HepG2 (cell line): Measurements from ENCODE around the gene ACTR10. TPM values are rescaled to one million over a fixed set of nuclear protein-coding genes. Genes with fewer than 3 reads are reported as not detected.
A peak's percentile ranks its signal among the peaks of the same experiment; 100 is the strongest.

ENCODE experiments used
- ARNT2 ChIP-seq: sonication (generic); formaldehyde crosslinking; IDR thresholded peaks from 2 replicates; pipeline ENCODE4 v1.8.0; 2022; ENCODE audit warnings: mild to moderate bottlenecking, low read depth, missing genetic modification reagents, moderate library complexity
- CBX1 ChIP-seq: IDR thresholded peaks from one replicate; pipeline ENCODE4 v1.6.1; 2016; ENCODE audit warnings: antibody characterized with exemption, low read depth
- DPF2 ChIP-seq: sonication (generic); formaldehyde crosslinking; IDR thresholded peaks from 2 replicates; pipeline ENCODE4 v1.4.0; 2020; ENCODE audit warnings: mild to moderate bottlenecking, low read depth, missing genetic modification reagents, borderline replicate concordance
- NBN ChIP-seq: fragments of 450-650 bp; conservative IDR thresholded peaks from 2 replicates; pipeline ENCODE4 v1.6.1; 2017
- NCOR1 ChIP-seq: fragments of 200-600 bp; sonication (generic); IDR thresholded peaks from 2 replicates; pipeline ENCODE4 v1.7.0; 2017; ENCODE audit warnings: antibody characterized with exemption, low read length, borderline replicate concordance
- NFE2L1 ChIP-seq: sonication (generic); formaldehyde crosslinking; IDR thresholded peaks from 2 replicates; pipeline ENCODE4 v1.4.0; 2020; ENCODE audit warnings: missing genetic modification reagents, mild to moderate bottlenecking, borderline replicate concordance
- POLR2AphosphoS5 ChIP-seq: IDR thresholded peaks from 2 replicates; pipeline ENCODE4 v1.6.1; 2012; ENCODE audit warnings: low read depth, low read length
- RFX1 ChIP-seq: fragments of 450-650 bp; IDR thresholded peaks from 2 replicates; pipeline ENCODE4 v1.6.1; 2017
- SOX6 ChIP-seq, 2 experiments: fragments of 450-650 bp in 1 of 2; sonication (generic) in 1 of 2; formaldehyde crosslinking in 1 of 2; IDR thresholded peaks; 2 replicates each; pipeline versions ENCODE4 v1.4.0 to v1.6.1; 2017 to 2020; ENCODE audit warnings: antibody characterized with exemption in 1 of 2, mild to moderate bottlenecking in 1 of 2, missing genetic modification reagents in 1 of 2
- SYNCRIP ChIP-seq: fragments of 200-400 bp; formaldehyde crosslinking; IDR thresholded peaks from 2 replicates; pipeline ENCODE4 v1.6.1; 2018; ENCODE audit warnings: mild to moderate bottlenecking, low read depth, low read length; ENCODE audit not compliant: insufficient read depth
- ZFAT ChIP-seq: sonication (generic); formaldehyde crosslinking; conservative IDR thresholded peaks from 2 replicates; pipeline ENCODE4 v1.8.1; 2023; ENCODE audit warnings: missing genetic modification reagents, inconsistent platforms
- ZFY ChIP-seq: sonication (generic); formaldehyde crosslinking; IDR thresholded peaks from 2 replicates; pipeline ENCODE4 v1.4.0; 2020; ENCODE audit warnings: missing genetic modification reagents
- ZNF605 ChIP-seq: sonication (generic); formaldehyde crosslinking; IDR thresholded peaks from 2 replicates; pipeline ENCODE4 v1.8.0; 2022; ENCODE audit warnings: mild to moderate bottlenecking, missing genetic modification reagents
- ZSCAN25 ChIP-seq: sonication (generic); formaldehyde crosslinking; IDR thresholded peaks from 2 replicates; pipeline ENCODE4 v1.8.0; 2022; ENCODE audit warnings: mild to moderate bottlenecking, missing genetic modification reagents
- polyA plus RNA-seq, 8 experiments: library from polyadenylated mRNA; depleted of rRNA in 3 of 8; stranded (reverse) in 7 of 8; unstranded in 1 of 8; fragments of >200 nt; fragmentation: Illumina TruSeq in 4 of 8; extraction: Trizol in 4 of 8; gene quantifications; 2 replicates each; pipeline versions ENCODE4 v1.2.1 to v1.2.3, GENCODE V29; 2011 to 2016; ENCODE audit warnings: low read depth in 4 of 8, missing spikeins in 1 of 8, mixed read lengths in 1 of 8; ENCODE audit not compliant: insufficient read depth in 1 of 8
- total RNA-seq, 5 experiments: library from RNA; depleted of rRNA; stranded (reverse); fragments of >200 nt; fragmentation: Illumina TruSeq; extraction: Trizol; gene quantifications; 2 replicates each; pipeline ENCODE4 v1.2.3, GENCODE V29; 2016; ENCODE audit warnings: low read depth in 1 of 5
- TF ChIP-seq, protein P1 (sequence below): sonication (generic); formaldehyde crosslinking; IDR thresholded peaks from 2 replicates; pipeline ENCODE4 v1.5.0; 2020; ENCODE audit warnings: missing genetic modification reagents
- TF ChIP-seq, protein P2 (sequence below): IDR thresholded peaks from 2 replicates; pipeline ENCODE4 v1.6.1; 2018; ENCODE audit warnings: missing genetic modification reagents, mild to moderate bottlenecking, missing compliant biosample characterization
- TF ChIP-seq, protein P3 (sequence below): sonication (generic); formaldehyde crosslinking; IDR thresholded peaks from 2 replicates; pipeline ENCODE4 v1.4.0; 2020; ENCODE audit warnings: missing genetic modification reagents, borderline replicate concordance
- TF ChIP-seq, protein P4 (sequence below): sonication (generic); formaldehyde crosslinking; IDR thresholded peaks from 2 replicates; pipeline ENCODE4 v1.5.0; 2020; ENCODE audit warnings: mild to moderate bottlenecking, missing genetic modification reagents, borderline replicate concordance
- TF ChIP-seq, protein P5 (sequence below): sonication (generic); formaldehyde crosslinking; IDR thresholded peaks from 2 replicates; pipeline ENCODE4 v1.4.0; 2020; ENCODE audit warnings: missing genetic modification reagents

ACTR10 gene
- total and polyA plus RNA-seq, 2 of the 13 experiments (the other 11 are each of a cell fraction or from before 2014, with no cell fraction given), result 30.0 to 41.3 TPM

DNA sequence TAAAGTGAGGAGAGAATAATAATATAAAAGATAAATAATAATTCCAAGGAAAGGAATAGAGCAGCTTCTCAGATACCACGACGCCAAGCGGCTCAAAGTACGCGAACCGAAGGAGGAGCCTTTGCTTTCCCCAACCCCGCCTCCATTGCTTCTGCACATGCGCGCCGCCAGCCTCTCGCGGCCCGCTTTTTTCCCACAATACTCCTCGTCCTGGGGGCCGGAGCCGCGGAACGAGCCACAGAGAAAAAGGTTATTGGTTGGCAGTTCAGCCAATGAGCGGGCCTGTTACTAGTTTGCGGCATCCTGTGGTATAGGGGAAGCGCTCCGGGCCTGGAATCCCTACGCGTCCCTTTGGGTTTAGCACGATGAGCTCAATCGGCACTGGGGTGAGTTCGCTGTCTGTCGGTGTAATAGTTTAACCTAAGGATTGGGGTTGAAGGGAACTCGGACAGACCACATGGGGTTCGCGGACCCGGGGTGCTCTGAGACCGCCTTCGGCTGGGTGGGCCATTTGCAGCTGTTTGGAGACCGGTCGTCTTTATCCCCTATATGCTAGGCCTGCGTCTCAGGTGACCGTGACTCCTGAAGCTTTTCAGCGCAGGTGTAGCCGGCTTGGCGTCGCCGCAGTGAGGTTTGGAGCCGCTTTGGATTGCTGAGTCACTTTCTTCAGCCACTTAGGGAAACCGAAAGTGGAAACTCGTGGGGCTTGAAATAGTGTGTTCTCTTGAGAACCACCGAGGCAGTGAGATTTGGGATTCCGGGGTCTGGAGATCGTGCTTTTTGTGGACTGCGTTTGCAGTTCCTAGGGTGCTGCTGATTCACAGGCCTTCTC, 44.8 kb downstream of the ACTR10 start, which contains the start of gene PSMA3 (continued):
- TF ChIP-seq, protein P1, sequence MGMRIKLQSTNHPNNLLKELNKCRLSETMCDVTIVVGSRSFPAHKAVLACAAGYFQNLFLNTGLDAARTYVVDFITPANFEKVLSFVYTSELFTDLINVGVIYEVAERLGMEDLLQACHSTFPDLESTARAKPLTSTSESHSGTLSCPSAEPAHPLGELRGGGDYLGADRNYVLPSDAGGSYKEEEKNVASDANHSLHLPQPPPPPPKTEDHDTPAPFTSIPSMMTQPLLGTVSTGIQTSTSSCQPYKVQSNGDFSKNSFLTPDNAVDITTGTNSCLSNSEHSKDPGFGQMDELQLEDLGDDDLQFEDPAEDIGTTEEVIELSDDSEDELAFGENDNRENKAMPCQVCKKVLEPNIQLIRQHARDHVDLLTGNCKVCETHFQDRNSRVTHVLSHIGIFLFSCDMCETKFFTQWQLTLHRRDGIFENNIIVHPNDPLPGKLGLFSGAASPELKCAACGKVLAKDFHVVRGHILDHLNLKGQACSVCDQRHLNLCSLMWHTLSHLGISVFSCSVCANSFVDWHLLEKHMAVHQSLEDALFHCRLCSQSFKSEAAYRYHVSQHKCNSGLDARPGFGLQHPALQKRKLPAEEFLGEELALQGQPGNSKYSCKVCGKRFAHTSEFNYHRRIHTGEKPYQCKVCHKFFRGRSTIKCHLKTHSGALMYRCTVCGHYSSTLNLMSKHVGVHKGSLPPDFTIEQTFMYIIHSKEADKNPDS (CRISPR knock-in tag), result no peak
- TF ChIP-seq ZSCAN25 (CRISPR knock-in tag) (no peak), SYNCRIP (no peak), NBN (no peak), ZFY (CRISPR knock-in tag) (peak; percentile 98), NFE2L1 (CRISPR knock-in tag) (peak; percentile 98), RFX1 (no peak), ZNF605 (CRISPR knock-in tag) (peak; percentile 68; the same call in 1 of the 2 replicates), DPF2 (CRISPR knock-in tag) (no peak), NCOR1 (no peak; the same call in 1 of the 2 replicates), POLR2AphosphoS5 (peak; percentile 92), SOX6 (IDR thresholded peaks at IDR 0.05) (no peak), SOX6 (CRISPR knock-in tag; IDR thresholded peaks at IDR 0.05) (peak; percentile 31; the same call in 1 of the 2 replicates), CBX1 (no peak), ARNT2 (CRISPR knock-in tag) (peak; percentile 68; the same call in 1 of the 2 replicates), ZFAT (CRISPR knock-in tag) (no peak)
- TF ChIP-seq, protein P2, sequence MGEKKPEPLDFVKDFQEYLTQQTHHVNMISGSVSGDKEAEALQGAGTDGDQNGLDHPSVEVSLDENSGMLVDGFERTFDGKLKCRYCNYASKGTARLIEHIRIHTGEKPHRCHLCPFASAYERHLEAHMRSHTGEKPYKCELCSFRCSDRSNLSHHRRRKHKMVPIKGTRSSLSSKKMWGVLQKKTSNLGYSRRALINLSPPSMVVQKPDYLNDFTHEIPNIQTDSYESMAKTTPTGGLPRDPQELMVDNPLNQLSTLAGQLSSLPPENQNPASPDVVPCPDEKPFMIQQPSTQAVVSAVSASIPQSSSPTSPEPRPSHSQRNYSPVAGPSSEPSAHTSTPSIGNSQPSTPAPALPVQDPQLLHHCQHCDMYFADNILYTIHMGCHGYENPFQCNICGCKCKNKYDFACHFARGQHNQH (CRISPR knock-in tag), result peak; percentile 78
- TF ChIP-seq, protein P3, sequence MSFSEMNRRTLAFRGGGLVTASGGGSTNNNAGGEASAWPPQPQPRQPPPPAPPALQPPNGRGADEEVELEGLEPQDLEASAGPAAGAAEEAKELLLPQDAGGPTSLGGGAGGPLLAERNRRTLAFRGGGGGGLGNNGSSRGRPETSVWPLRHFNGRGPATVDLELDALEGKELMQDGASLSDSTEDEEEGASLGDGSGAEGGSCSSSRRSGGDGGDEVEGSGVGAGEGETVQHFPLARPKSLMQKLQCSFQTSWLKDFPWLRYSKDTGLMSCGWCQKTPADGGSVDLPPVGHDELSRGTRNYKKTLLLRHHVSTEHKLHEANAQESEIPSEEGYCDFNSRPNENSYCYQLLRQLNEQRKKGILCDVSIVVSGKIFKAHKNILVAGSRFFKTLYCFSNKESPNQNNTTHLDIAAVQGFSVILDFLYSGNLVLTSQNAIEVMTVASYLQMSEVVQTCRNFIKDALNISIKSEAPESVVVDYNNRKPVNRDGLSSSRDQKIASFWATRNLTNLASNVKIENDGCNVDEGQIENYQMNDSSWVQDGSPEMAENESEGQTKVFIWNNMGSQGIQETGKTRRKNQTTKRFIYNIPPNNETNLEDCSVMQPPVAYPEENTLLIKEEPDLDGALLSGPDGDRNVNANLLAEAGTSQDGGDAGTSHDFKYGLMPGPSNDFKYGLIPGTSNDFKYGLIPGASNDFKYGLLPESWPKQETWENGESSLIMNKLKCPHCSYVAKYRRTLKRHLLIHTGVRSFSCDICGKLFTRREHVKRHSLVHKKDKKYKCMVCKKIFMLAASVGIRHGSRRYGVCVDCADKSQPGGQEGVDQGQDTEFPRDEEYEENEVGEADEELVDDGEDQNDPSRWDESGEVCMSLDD (CRISPR knock-in tag), result no peak
- TF ChIP-seq, protein P4, sequence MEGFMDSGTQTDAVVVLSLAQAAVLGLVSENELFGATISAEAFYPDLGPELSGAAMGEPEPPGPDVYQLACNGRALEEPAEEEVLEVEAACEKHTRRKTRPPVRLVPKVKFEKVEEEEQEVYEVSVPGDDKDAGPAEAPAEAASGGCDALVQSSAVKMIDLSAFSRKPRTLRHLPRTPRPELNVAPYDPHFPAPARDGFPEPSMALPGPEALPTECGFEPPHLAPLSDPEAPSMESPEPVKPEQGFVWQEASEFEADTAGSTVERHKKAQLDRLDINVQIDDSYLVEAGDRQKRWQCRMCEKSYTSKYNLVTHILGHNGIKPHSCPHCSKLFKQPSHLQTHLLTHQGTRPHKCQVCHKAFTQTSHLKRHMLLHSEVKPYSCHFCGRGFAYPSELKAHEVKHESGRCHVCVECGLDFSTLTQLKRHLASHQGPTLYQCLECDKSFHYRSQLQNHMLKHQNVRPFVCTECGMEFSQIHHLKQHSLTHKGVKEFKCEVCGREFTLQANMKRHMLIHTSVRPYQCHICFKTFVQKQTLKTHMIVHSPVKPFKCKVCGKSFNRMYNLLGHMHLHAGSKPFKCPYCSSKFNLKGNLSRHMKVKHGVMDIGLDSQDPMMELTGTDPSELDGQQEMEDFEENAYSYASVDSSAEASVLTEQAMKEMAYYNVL, result peak; percentile 29; the same call in 1 of the 2 replicates
- TF ChIP-seq, protein P5, sequence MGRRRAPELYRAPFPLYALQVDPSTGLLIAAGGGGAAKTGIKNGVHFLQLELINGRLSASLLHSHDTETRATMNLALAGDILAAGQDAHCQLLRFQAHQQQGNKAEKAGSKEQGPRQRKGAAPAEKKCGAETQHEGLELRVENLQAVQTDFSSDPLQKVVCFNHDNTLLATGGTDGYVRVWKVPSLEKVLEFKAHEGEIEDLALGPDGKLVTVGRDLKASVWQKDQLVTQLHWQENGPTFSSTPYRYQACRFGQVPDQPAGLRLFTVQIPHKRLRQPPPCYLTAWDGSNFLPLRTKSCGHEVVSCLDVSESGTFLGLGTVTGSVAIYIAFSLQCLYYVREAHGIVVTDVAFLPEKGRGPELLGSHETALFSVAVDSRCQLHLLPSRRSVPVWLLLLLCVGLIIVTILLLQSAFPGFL (CRISPR knock-in tag), result no peak
